Body of pancreas (tissue), 4 donors: Measurements from ENCODE around the gene DLG2.

Experiments used
- CTCF ChIP-seq, 7 experiments: fragments of 450-650 bp in 4 of 7; fragments of 200-600 bp in 3 of 7; sonication (generic) in 3 of 7; IDR thresholded peaks; one replicate each; pipeline ENCODE4 v1.5.1; 2016 to 2019; ENCODE audit warnings: antibody characterized with exemption in 7 of 7
- POLR2A ChIP-seq, 3 donors: fragments of 450-650 bp; IDR thresholded peaks; one replicate each; pipeline ENCODE4 v1.6.1; 2016; ENCODE audit warnings: antibody characterized with exemption in 3 of 3, mild to moderate bottlenecking in 2 of 3

DNA sequence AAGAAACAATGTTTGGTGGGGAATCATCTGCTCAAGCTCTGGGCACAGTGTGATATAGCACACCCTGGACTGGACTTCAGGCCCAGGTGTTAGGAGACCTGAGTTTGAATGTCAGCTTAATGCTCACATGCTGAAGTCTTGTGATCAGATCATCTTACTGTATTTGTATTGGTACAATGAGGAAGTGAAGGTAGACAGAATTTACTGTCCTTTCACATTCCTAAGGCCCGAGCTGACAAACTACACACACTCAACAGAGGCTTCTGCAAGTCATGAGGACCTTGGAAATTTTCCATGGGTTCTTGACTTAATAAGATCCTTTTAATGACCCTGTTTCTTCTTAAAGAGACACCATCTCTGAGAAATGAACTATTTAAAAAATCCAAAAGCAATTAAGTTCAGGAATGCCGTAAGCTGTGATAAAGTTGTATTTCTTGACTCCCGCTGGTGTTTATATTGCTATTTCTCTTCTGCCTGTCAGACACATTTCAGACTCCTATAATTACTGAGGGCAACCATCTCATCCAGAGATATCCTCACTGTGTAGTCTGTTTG, 802.0 kb downstream of the DLG2 start:
- no peak for TF ChIP-seq CTCF (IDR thresholded peaks at IDR 0.05)
- TF ChIP-seq POLR2A (IDR thresholded peaks at IDR 0.05) = no peak
